Activated CD4-positive, CD25-positive, alpha-beta regulatory T cell treated with anti-CD3 and anti-CD28 coated beads, Interleukin-2, amount 50 U/mL, for 16 hours (primary cell): Measurements from ENCODE around the gene GJD2.

ENCODE experiments used
- DNase-seq: peaks from one replicate; pipeline ENCODE4 v3.0.0-alpha.2; 2020; ENCODE audit warnings: low read depth, low spot score

GJD2 gene

DNA sequence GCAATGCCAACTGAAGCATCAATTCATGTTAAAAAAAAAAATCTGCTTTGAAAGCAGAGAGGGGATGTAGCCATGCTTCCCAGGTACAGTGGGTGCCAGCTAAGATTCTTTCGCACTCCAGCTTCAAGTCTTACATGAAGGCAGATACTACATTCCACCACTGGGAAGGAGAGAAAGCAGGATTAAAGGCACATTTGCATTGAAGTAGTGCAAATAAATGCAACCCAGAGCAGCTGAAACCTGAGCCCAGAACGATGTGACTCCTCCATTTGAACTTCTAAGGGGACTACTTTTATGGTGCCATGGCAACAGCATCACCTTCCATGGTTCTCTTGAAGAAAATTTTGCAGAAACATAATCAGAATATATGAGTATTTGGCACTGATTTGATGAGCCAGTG, 19.1 kb upstream of the GJD2 start:
- no peak for DNase-seq

DNA sequence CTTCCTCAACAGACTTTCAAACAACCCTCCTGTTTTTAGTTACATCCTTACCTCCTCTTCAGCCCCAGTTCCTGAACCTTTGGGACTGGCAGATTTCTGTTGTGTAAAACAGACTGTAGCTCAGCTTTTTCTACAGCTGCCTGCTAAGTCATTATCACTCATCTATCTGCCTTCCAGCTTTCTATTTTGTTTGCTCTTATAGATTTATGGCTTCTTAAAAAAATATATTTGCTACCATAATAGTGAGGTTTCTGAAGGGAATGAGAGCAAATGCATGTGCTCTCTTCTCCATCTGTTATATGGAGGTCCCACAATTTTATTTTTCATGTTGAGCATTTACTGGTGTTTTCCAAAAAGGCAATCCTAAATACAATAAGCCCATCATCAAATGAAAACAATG, 18.2 kb upstream of the GJD2 start:
- DNase-seq, result no peak

- no peak for DNase-seq
Observed at GRCh38 chr15:34772312-34772711, 17.5 kb upstream of the GJD2 start.

DNA sequence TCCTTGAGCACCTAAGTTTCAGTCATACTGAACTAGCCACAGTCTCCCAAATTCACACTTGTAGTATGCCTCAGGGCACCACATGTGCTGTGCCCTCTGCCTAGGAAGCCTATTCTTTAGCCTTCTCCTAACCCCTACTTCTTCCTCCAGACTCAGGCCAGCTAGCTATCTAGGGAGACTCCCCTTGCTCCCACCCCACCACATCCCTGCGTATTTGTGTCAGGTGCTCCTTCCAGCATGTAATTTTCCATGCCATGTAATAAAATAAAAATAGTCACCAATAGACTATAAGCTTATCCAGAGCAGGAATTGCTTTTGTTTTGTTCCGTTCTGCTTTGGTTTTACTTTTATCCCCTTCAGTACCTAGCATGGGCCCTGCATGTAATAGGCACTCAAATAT, 14.9 kb upstream of the GJD2 start:
- DNase-seq, result no peak

GRCh38 chr15:34768530-34768929, 13.7 kb upstream of the GJD2 start:
- no peak for DNase-seq

DNA sequence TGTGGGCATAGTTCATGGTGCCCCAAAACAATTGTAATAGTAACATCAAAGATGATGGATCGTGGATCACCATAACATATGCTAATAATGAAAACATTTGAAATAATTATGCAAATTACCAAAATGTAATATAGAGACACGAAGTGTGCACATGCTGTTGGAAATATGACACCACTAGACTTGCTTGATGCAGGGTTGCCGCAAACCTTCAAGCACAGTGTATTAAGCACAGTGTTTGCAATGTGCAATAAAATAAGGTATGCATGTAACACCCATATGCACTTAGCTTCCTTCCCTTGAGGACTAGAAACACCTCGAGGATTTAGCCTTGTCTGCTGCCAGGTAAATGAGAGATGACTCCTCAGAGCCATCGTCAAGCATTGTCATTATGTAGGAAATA, 10.9 kb upstream of the GJD2 start:
- DNase-seq, result no peak

- no peak for DNase-seq
Observed at GRCh38 chr15:34760909-34761308, 6.1 kb upstream of the GJD2 start.

DNA sequence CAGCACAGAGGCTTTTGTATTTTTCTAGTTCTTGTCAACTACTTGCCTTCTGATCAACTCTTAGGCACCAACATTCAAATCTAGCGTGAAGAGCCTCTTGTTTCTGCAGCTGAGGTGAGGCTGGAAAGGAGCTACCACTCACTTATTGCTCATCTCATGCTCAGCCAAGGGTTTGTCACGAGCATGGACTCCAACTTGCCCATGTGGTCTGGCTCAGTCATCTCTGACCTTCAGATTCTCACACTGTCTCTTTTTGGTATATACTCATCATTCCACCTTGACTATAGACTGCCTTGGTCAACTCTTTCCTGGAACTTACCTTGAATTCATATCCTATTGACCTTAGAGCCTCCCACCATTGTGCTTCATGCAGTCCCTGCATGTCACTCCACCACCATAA, 5.2 kb upstream of the GJD2 start:
- no peak for DNase-seq

GRCh38 chr15:34759347-34759746, 4.5 kb upstream of the GJD2 start:
- no peak for DNase-seq

GRCh38 chr15:34757262-34757661, 2.5 kb upstream of the GJD2 start:
- no peak for DNase-seq

- DNase-seq, result no peak
Observed at GRCh38 chr15:34755419-34755773, 598 bp upstream of the GJD2 start.

DNA sequence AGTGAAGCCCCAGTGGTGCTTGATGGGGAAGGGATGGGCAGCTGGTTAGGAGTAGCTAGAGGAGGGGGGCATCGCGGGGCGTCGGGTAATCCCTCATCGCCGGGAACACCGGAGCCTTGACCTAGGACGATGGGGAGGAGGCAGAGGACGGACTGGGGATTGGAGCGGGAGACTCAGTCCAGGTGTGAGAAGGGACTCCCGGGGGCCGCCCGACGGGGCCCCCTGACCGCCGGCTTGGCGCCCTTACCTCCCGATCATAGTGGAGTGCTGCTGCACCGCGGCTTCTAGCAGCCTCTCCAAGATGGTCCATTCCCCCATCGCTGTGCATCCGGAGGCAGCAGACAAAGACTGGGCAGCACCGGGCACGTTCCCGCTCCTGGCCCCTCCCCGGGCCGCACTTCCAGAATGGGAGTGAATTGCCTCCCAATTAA, 612 bp downstream of the GJD2 start:
- no peak for DNase-seq

- DNase-seq, result no peak
Observed at GRCh38 chr15:34753236-34753894, 1.4 kb downstream of the GJD2 start.

- DNase-seq, result no peak
Observed at GRCh38 chr15:34749691-34750090, 5.1 kb downstream of the GJD2 start.

DNA sequence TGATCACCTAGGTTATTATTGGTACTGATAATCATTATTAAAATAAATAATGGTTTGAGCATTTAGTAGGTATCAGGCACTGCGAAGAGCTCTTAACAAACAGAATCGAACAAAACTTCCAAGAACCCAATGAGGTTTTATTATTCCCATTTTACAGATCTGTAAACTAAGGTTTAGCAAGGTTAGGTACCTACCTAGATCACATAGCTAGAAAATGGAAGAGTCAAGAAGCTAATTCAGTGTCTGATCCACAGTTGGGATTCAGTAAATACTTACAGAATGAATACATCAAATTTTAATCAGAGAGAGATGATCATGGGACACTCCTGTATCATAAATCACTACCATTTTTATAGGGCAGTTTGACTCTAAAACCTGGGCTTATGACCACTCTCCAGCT, 15.5 kb downstream of the GJD2 start:
- no peak for DNase-seq

- no peak for DNase-seq
Observed at GRCh38 chr15:34738002-34738401, 16.8 kb downstream of the GJD2 start.

DNA sequence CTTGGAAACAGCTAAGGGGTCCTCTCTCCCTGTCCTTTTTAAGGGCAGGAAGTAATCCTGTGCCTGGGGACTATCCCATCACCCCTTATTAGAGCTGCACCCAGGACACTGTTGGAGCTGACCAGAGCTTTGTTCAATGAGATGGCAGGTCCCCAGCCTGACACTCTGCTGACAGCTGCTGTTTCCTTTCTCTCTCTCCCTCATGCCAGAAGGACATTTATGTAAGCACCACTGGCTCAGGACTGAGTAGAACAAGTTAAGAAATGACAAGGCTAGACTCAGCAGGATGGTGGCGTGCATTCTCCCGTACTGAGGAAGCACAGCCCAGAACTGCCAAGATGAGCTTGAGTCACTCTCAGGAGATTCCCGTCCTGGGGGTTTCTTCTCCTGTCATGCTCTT, 17.3 kb downstream of the GJD2 start:
- DNase-seq, result no peak

- no peak for DNase-seq
Observed at GRCh38 chr15:34734303-34734702, 20.5 kb downstream of the GJD2 start.

DNA sequence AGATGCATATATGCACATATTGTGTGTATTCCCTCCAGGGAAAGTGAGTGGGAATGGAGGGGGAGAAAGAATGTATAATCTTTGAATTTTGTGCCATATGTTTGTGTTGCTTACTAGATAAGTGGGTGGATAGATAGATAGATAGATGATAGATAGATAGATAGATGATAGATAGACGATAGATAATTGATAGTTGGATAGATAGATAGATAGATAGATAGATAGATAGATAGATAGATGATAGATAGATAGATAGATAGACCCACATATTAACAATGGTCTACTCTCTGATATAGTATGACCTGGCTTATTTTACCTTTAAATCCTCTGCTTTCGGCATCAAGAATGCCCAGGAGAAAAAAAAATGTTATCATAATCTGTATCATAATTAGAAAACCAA, 21.2 kb downstream of the GJD2 start:
- no peak for DNase-seq

DNA sequence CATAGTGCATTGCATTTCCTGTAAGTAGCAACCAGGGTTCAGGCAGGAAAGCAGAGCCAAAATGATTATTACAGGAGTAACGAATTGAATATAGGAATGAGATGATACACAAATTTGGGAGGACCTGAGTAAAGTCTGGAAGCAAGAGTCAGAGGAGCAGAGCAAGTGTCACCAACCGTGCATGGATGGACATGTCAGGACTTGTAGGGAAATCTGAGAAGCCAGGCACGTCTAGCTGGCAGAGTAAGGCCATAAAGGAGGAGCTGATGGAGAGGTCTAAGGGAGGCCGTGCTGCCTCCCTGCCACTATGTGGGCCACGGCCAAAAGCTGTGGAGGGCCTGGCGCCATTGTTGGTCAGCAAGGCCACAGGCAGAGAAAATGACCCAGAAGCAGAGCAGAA, 22.4 kb downstream of the GJD2 start:
- no peak for DNase-seq

- no peak for DNase-seq
Observed at GRCh38 chr15:34730701-34731100, 24.1 kb downstream of the GJD2 start.

GRCh38 chr15:34729886-34730285, 24.9 kb downstream of the GJD2 start:
- DNase-seq, result no peak

DNA sequence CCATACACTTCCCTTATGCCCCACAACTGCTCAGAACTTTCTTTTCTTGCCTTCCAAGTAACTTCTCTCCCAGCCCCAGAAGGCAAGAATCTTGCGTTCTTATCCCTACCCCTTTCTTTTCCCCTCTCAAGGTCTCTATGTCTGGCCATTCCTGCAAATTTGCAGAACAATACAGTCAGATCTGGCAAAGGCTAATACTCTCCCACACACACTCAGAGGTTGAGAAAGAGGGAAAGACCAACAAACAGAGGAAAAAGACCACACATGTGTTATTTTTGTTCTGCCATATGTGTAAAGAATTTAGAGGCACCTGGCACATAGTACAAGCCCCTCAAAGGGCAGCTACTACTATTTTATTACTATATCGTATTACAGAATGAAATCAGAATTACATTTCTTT, 25.7 kb downstream of the GJD2 start:
- DNase-seq, result no peak

DNA sequence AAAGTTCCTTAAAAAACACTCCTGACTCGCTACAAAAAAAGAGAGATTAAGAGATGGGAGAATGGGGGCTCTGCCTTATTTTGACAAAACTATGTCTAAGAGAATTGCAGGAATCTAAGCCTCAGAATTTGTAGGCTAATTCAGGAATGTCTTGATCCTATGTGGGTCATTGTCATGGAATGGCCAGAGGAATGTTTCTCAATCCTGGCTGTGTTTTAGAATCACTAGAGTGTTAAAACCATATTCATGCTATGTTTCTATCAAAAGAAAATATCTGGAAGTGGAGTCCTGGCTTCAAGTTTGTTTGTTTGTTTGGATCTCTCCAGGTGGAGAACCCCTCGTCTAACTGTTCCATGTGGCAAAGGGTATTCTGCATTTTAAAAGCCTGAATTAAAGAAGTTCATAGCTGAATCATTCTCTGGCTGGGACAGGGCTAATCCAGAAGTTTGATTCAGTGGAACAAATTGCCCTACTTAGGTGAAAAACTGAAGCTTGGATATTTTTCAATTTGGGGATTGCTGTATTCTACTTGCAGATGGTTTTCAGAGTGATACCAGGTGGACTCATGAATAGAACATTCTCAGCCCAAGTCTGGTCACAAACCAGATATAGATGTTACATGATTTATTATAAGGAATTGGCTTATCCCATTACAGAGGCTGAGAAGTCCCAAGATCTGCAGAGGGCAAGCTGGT, 28.2 kb downstream of the GJD2 start:
- DNase-seq, result no peak
